DND-41 (cell line): ENCODE measurements around the gene KRT15.

ENCODE experiments used
- ATAC-seq: fragments of 200-7000 bp; cut with Tn5 transposase; 3 replicates; pipeline ENCODE4 v1.9.1; 2021; ENCODE audit warnings: low read depth; ENCODE audit not compliant: insufficient read depth
- DNase-seq: peaks from one replicate; pipeline ENCODE4 v3.0.0-alpha.2; 2020
- H2AFZ ChIP-seq: 2 replicates; pipeline ENCODE4 v1.6.0; 2012; ENCODE audit warnings: low read depth, low read length
- H3K27ac ChIP-seq: 2 replicates; pipeline ENCODE4 v1.5.1; 2012; ENCODE audit warnings: low read length, inconsistent platforms
- H3K27me3 ChIP-seq: fragments of 200-600 bp; sonication (generic); 2 replicates; pipeline ENCODE4 v1.6.0; 2012; ENCODE audit warnings: low read length, mild to moderate bottlenecking, inconsistent platforms; ENCODE audit not compliant: insufficient read depth, poor library complexity
- H3K36me3 ChIP-seq: 2 replicates; pipeline ENCODE4 v1.5.1; 2012; ENCODE audit warnings: low read length, inconsistent platforms; ENCODE audit not compliant: insufficient read depth
- H3K4me1 ChIP-seq: 2 replicates; pipeline ENCODE4 v1.5.1; 2012; ENCODE audit warnings: mild to moderate bottlenecking, low read length; ENCODE audit not compliant: insufficient read depth
- H3K4me2 ChIP-seq: 2 replicates; pipeline ENCODE4 v1.6.0; 2012; ENCODE audit warnings: mild to moderate bottlenecking, moderate library complexity, low read length, inconsistent platforms; ENCODE audit not compliant: insufficient read depth
- H3K4me3 ChIP-seq, 2 experiments: fragments of 200-600 bp in 1 of 2; shearing (Covaris generic) in 1 of 2; 2 replicates each; pipeline ENCODE4 v1.5.1; 2012 to 2016; ENCODE audit warnings: inconsistent platforms in 2 of 2, low read length in 2 of 2, mild to moderate bottlenecking in 2 of 2, low read depth in 1 of 2, moderate library complexity in 1 of 2
- H3K79me2 ChIP-seq: 2 replicates; pipeline ENCODE4 v1.6.0; 2012; ENCODE audit warnings: low read length, inconsistent platforms; ENCODE audit not compliant: insufficient read depth
- H3K9ac ChIP-seq: 2 replicates; pipeline ENCODE4 v1.6.0; 2012; ENCODE audit warnings: low read depth, mild to moderate bottlenecking, inconsistent platforms, low read length, moderate library complexity
- H3K9me3 ChIP-seq: 2 replicates; pipeline ENCODE4 v1.5.1; 2012; ENCODE audit warnings: low read length, moderate library complexity, mild to moderate bottlenecking, inconsistent platforms; ENCODE audit not compliant: insufficient read depth, severe bottlenecking
- H4K20me1 ChIP-seq: 2 replicates; pipeline ENCODE4 v1.6.0; 2012; ENCODE audit warnings: low read length; ENCODE audit not compliant: insufficient read depth
- CTCF ChIP-seq: IDR thresholded peaks from 2 replicates; pipeline ENCODE4 v1.5.1; 2012; ENCODE audit warnings: borderline replicate concordance, low read length, moderate library complexity, mild to moderate bottlenecking; ENCODE audit not compliant: poor library complexity, severe bottlenecking; ENCODE audit errors: extremely low read depth
- EZH2 ChIP-seq: IDR thresholded peaks from 3 replicates; pipeline ENCODE4 v1.6.1; 2012; ENCODE audit warnings: borderline replicate concordance, low read depth, mild to moderate bottlenecking, moderate library complexity, low read length, inconsistent platforms; ENCODE audit not compliant: severe bottlenecking

The KRT15 gene

DNA sequence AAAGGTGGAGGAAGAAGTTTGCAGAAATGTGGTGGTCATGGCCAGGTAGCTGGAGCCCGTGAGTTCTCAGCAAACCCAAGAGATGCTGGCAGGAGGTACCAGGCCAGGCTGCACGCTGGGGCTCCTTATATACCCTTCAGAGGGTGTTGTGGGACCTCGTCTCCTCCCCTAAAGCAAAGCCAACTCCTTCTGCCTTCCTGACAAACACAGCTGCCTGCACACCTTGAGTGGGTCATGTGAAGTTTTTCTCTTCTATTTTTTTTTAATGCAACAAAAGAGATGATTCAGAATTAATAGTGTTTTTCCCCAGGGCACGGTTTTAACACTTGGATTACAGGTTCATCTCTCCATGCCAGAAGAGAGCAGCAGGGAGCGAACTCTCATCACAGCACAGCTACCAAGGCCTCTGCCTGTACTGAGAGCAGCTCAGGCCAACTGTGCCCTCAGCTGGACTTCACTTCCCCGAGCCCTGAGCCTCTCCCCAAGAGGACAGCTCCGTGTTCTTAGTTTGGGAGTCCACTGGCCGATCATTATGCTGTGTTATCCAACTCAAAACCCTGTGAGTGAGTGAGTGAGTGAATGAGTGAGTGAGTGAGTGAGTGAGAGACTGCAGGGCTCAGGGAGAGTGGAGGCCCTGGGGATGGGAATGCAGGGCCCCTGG, at the start of gene KRT15:
TSS of gene KRT15 (minus strand) at position 102 of the 661 bp plus-strand sequence. CDS start at position 39, 63 bp downstream.
- Histone ChIP-seq H3K9ac (no peak within 1 kb of the TSS), H3K27me3 (peaks cover 12% of the 10 kb centered on the region), H3K4me3 (no peak within 1 kb of the TSS), H3K9me3 (no peaks in the 10 kb centered on the region), H3K79me2 (no peaks in the 10 kb centered on the region), H3K27ac (no peak within 1 kb of the TSS), H3K4me1 (no peaks in the 10 kb centered on the region), H2AFZ (no peak within 1 kb of the TSS), H4K20me1 (peaks cover 2% of the 10 kb centered on the region), H3K4me2 (no peak within 1 kb of the TSS), H3K36me3 (no peaks in the 10 kb centered on the region)
- DNase-seq (no peak), ATAC-seq (no peak)
- no peak for TF ChIP-seq CTCF
- TF ChIP-seq EZH2 = no peak

- Histone ChIP-seq H3K27me3 (peaks cover 9% of the 10 kb centered on the region), H3K27ac (no peak overlapping the region)
- no peak for ATAC-seq
These were observed 48.6 kb upstream of the KRT15 start for GRCh38 chr17:41567317-41567716.

DNA sequence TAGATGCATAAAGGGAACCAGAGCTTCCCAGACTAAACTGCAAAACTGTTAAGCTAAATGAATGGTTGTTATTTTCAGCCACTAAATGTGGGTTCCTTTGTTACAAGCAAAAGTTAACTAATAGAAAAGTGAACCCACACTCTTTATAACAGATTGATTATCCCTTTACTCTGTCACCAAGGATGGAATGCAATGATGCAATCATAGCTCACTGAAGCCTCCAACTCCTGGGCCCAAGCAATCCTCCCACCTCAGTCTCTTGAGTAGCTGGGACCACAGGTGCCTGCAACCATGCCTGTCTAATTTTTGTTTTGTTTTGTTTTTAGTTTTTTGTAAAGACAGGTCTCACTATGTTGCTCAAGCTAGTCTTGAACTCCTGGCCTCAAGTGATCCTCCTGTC, 46.6 kb upstream of the KRT15 start:
- H3K36me3 ChIP-seq = no peaks in the 10 kb centered on the region
- no peak for ATAC-seq
- H4K20me1 ChIP-seq = no peaks in the 10 kb centered on the region
- H3K27ac ChIP-seq = no peak overlapping the region
- H3K27me3 ChIP-seq = peaks cover 6% of the 10 kb centered on the region
- TF ChIP-seq CTCF = no peak
- no peak for TF ChIP-seq EZH2
- no peak overlapping the region for H3K4me2 ChIP-seq
- no peak overlapping the region for H3K9ac ChIP-seq
- H2AFZ ChIP-seq = no peak overlapping the region
- no peak overlapping the region for H3K4me3 ChIP-seq
- H3K79me2 ChIP-seq = no peaks in the 10 kb centered on the region
- no peaks in the 10 kb centered on the region for H3K4me1 ChIP-seq
- no peaks in the 10 kb centered on the region for H3K9me3 ChIP-seq
- DNase-seq = no peak

More at GRCh38 chr17:41567317-41567716, 48.6 kb upstream of the KRT15 start:
- Histone ChIP-seq H3K9me3 (no peaks in the 10 kb centered on the region), H4K20me1 (no peaks in the 10 kb centered on the region), H3K79me2 (no peaks in the 10 kb centered on the region), H3K36me3 (no peaks in the 10 kb centered on the region), H3K4me3 (no peak overlapping the region), H3K4me1 (no peaks in the 10 kb centered on the region), H2AFZ (no peak overlapping the region), H3K4me2 (no peak overlapping the region), H3K9ac (no peak overlapping the region)
- TF ChIP-seq CTCF (no peak), EZH2 (no peak)
- DNase-seq = no peak
